NT2/D1 (cell line): ENCODE results near the gene SLC9A8.
A peak's percentile ranks its signal among the peaks of the same experiment; 100 is the strongest.

Experiments used
- DNase-seq: peaks from one replicate; pipeline ENCODE4 v3.0.0-alpha.2; 2011; ENCODE audit warnings: low read depth, low spot score
- H3K27me3 ChIP-seq: 2 replicates; pipeline ENCODE4 v1.6.0; 2011; ENCODE audit warnings: mild to moderate bottlenecking; ENCODE audit not compliant: insufficient read length, insufficient read depth
- H3K36me3 ChIP-seq: 2 replicates; pipeline ENCODE4 v1.6.1; 2011; ENCODE audit warnings: mild to moderate bottlenecking, low read length, mixed read lengths; ENCODE audit not compliant: insufficient read depth, insufficient read length
- H3K4me1 ChIP-seq: 2 replicates; pipeline ENCODE4 v1.5.1; 2011; ENCODE audit not compliant: insufficient read depth, insufficient read length
- H3K4me3 ChIP-seq: 2 replicates; pipeline ENCODE4 v1.5.1; 2011; ENCODE audit warnings: low read depth; ENCODE audit not compliant: insufficient read length
- H3K9ac ChIP-seq: 2 replicates; pipeline ENCODE4 v1.6.0; 2011; ENCODE audit warnings: low read depth; ENCODE audit not compliant: insufficient read length
- H3K9me3 ChIP-seq: 2 replicates; pipeline ENCODE4 v1.5.1; 2011; ENCODE audit warnings: mild to moderate bottlenecking, low read length; ENCODE audit not compliant: insufficient read depth
- SUZ12 ChIP-seq: IDR thresholded peaks from 2 replicates; pipeline ENCODE4 v1.6.1; 2011; ENCODE audit not compliant: insufficient read length, insufficient read depth; ENCODE audit errors: extremely low read depth
- YY1 ChIP-seq: IDR thresholded peaks from 2 replicates; pipeline ENCODE4 v1.6.1; 2011; ENCODE audit not compliant: insufficient read length, insufficient read depth
- ZNF274 ChIP-seq: IDR thresholded peaks from 2 replicates; pipeline ENCODE4 v1.6.1; 2011; ENCODE audit warnings: mild to moderate bottlenecking, low read depth, low read length

Gene SLC9A8

GRCh38 chr20:49909499-49910339, 97.1 kb downstream of the SLC9A8 start:
- Histone ChIP-seq H3K9me3 (no peaks in the 10 kb centered on the region), H3K4me3 (no peak overlapping the region), H3K4me1 (peaks cover 4% of the 10 kb centered on the region), H3K36me3 (peaks cover 72% of the 10 kb centered on the region), H3K9ac (peak overlapping the region; percentile 27), H3K27me3 (no peaks in the 10 kb centered on the region)
- no peak for DNase-seq
- TF ChIP-seq YY1 (no peak), SUZ12 (no peak)

DNA sequence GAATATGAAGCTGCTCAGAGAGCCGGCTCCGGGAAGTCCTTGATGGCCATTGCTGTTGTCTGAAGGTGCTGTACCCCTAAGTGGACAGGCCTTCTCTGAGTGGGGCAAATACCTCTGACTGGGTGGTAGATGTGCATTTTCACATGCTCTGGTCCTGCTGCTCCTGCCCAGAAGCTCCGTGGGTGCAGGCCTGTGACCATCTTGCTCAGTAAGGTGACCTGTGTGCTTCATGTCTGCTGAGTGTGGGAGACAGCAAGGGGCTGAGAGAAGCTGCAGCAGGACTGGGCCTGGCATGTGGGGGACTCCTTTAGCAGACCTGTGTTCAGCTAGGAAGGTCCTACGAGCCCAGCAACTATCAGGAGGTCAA, 97.7 kb downstream of the SLC9A8 start:
- H3K4me1 ChIP-seq, result peaks cover 4% of the 10 kb centered on the region
- H3K9me3 ChIP-seq, result no peaks in the 10 kb centered on the region
- no peaks in the 10 kb centered on the region for H3K27me3 ChIP-seq
- no peak overlapping the region for H3K4me3 ChIP-seq
- DNase-seq, result no peak
- peak overlapping the region; percentile 27 for H3K9ac ChIP-seq
- TF ChIP-seq SUZ12 (no peak), ZNF274 (no peak), YY1 (no peak)
- H3K36me3 ChIP-seq, result peaks cover 66% of the 10 kb centered on the region

DNA sequence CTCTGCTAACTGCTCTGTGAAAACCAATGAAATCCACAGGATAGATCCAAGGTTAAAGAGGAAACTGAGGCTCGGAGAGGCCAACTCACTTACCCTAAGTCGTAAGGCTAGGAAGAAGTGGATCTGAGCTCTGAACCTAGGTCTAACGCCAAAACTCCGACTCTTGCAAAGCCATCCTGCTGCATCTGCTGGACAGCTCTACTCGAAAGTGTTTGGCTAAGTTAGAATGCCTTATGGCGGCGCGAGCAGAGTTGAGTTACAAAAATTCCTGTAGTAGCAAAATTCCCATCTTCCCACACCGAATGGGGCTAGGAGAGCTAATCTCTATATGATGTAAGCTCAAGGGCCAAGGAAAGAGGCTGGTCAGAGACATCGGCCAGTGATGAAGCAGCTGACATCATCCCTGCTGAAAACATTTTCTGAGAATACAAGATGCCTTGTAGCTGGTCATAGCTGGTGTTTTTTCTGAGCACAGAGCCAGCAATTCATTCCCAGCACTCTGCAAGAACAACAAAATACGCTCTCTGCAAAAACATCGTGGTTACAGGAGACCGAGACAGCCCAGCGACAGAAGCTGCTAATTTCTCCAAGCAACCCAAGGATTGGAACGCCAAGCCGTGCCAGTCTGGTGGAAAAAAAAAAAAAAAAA, 100.9 kb downstream of the SLC9A8 start:
- H3K9me3 ChIP-seq, result no peaks in the 10 kb centered on the region
- DNase-seq, result no peak
- H3K4me1 ChIP-seq, result peaks cover 7% of the 10 kb centered on the region
- H3K36me3 ChIP-seq, result peaks cover 36% of the 10 kb centered on the region
- no peaks in the 10 kb centered on the region for H3K27me3 ChIP-seq
- no peak overlapping the region for H3K9ac ChIP-seq
- TF ChIP-seq SUZ12, result no peak
- no peak for TF ChIP-seq ZNF274
- TF ChIP-seq YY1, result no peak
- H3K4me3 ChIP-seq, result peak overlapping the region; percentile 84

DNA sequence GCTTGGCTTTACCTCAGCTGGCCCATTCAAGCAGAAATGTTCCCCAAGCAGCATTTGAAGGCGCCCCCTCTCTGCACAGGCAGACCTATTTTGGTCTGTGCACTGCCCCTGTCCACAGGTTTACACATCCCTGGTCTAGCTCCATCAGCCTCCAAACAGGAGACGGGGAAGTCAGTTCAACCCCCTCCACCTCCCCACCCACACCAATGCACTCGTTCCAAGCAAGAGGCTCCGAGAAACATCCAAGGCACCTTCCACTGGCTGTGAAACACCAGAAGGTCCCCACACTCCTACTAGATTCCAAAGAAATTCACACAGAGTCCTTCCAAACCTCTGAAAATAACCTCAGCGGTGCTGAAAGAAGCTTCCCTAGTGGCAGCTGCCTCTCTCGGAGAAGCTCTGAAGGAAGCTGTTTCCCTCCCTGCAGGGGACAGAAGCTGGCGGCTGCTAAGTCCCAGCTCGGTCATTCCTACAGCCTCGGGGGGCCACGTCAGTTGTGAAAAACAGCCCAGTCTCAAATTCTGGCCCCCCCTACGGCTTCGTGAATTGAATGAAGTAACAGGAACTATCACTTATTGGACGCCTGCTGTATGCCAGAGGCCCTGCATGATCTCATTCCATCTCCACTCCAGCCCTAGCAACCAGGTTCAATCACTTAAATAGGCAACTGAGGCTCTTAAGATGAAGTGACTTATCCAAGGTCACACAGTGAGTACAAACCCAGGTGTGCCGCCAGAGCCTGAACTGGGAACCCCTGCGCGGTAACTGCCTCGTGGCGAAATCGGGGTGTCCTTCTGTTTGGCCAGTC, 101.9 kb downstream of the SLC9A8 start:
- Histone ChIP-seq H3K9me3 (no peaks in the 10 kb centered on the region), H3K4me3 (peak overlapping the region; percentile 84), H3K4me1 (peaks cover 7% of the 10 kb centered on the region), H3K36me3 (peaks cover 30% of the 10 kb centered on the region), H3K27me3 (no peaks in the 10 kb centered on the region), H3K9ac (peak overlapping the region; percentile 92)
- DNase-seq, result no peak
- TF ChIP-seq SUZ12 (no peak), ZNF274 (no peak)

- peaks cover 25% of the 10 kb centered on the region for H3K36me3 ChIP-seq
- no peaks in the 10 kb centered on the region for H3K9me3 ChIP-seq
- H3K9ac ChIP-seq, result peak overlapping the region; percentile 92
- H3K4me1 ChIP-seq, result peaks cover 6% of the 10 kb centered on the region
- no peak for TF ChIP-seq SUZ12
- TF ChIP-seq YY1, result no peak
- TF ChIP-seq ZNF274, result no peak
- H3K27me3 ChIP-seq, result no peaks in the 10 kb centered on the region
- DNase-seq, result no peak
- H3K4me3 ChIP-seq, result peak overlapping the region; percentile 84
Measured at GRCh38 chr20:49915118-49915379, 102.4 kb downstream of the SLC9A8 start.

DNA sequence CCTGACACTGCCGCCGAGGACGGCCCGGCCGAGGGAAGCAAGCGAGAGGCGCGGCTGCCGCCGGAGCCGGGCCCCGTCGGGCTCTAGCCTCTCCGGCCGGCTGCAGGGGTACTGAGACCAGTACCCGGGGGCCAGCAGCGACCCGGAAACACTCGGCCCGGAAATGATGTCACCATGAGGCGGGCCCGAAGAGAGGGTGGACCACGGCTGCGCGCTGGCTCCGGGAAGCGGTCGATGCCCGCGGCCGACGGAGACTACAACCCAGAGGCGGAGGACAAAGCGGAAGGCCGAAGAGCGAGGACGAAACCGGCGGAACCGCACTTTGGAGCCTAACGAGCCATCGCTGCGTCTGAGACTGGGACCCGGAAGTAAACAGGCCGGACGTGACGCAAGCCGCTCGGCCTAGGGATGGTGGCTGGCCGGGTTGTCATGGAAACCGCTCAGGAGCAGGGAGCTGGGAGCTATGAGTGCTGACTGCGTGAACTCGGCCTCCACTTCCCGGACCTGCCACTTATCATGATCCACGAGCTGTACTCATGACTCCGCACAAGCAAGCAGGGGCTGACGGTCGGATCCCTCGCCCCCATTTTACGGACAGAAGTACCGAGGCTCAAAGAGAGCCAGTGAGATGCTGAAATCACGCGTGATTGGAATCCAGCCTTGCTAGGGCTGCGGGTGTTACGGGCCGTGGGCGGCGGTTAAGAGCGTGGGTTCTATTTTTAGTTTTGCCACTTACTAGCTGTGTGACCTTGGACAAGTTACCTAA, 102.9 kb downstream of the SLC9A8 start, which contains the start of gene SPATA2:
SPATA2 (minus strand) TSS at position 150 of the 766 bp plus-strand sequence. CDS start 7,039 bp downstream, outside the sequence.
- Histone ChIP-seq H3K27me3 (no peaks in the 10 kb centered on the region), H3K4me1 (peaks cover 5% of the 10 kb centered on the region), H3K9ac (peak within 1 kb of the TSS; percentile 92), H3K4me3 (peak within 1 kb of the TSS; percentile 84), H3K36me3 (peaks cover 20% of the 10 kb centered on the region), H3K9me3 (no peaks in the 10 kb centered on the region; the same call in 1 of the 2 replicates)
- TF ChIP-seq SUZ12, result no peak
- TF ChIP-seq YY1, result no peak
- no peak for TF ChIP-seq ZNF274
- peak; percentile 91 for DNase-seq
